ENCODE data around the gene TUT7.
"Not testable (repeated sequence)": the region's sequence is repeated elsewhere in the genome, so short reads cannot be mapped to it uniquely, and the experiment has no call there.

TUT7 gene

GRCh38 chr9:86350006-86350760 lies 4.0 kb downstream of the TUT7 start:
- DNase-seq (ENCODE audit: low read depth in 1 of 2, low spot score in 1 of 2), result no peak

GRCh38 chr9:86349271-86349670 lies 4.9 kb downstream of the TUT7 start:
- no peak for DNase-seq (ENCODE audit: low read depth in 1 of 2, low spot score in 1 of 2)

GRCh38 chr9:86347991-86348390 lies 6.2 kb downstream of the TUT7 start:
- DNase-seq (ENCODE audit: low read depth in 1 of 2, low spot score in 1 of 2), result no peak

GRCh38 chr9:86344818-86345217 lies 9.4 kb downstream of the TUT7 start:
- no peak for DNase-seq (ENCODE audit: low read depth in 1 of 2, low spot score in 1 of 2)

GRCh38 chr9:86342269-86342668 lies 11.9 kb downstream of the TUT7 start:
- no peak for DNase-seq (ENCODE audit: low read depth in 1 of 2, low spot score in 1 of 2)

GRCh38 chr9:86341007-86341491 lies 13.2 kb downstream of the TUT7 start:
- no peak for DNase-seq (ENCODE audit: low read depth in 1 of 2, low spot score in 1 of 2)

DNA sequence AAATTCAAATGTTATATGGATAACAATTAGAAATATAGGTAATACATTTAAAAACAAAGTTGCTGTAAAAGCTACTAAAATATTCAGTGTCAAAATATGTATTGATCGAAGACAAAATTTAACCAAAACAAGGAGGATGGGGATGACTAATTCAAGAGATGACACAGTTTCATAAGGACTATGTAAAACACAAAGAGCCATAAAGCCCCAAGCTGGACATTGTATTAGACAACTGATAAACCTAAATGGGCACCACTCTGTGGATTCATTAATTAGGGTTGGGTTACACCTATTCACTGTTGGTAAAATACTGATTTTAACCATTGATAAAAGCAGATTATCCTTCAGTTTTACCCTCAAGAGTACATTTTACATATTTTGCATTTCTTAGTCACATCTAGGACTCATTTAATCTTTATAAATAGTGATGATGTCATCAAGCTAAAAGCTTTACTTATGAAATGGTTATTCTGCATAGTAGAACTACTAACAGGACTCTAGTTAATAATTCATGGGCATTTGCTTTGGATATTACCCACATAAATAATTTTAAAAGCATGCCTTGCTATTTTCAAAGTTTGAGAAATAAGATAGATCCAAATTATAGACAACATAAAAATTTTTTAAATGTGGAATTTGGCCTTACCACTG lies 13.7 kb downstream of the TUT7 start:
- no peak for DNase-seq (ENCODE audit: low read depth in 1 of 2, low spot score in 1 of 2)

- DNase-seq (ENCODE audit: low read depth in 1 of 2, low spot score in 1 of 2), result no peak
These were observed 16.6 kb downstream of the TUT7 start for GRCh38 chr9:86337469-86338108.

DNA sequence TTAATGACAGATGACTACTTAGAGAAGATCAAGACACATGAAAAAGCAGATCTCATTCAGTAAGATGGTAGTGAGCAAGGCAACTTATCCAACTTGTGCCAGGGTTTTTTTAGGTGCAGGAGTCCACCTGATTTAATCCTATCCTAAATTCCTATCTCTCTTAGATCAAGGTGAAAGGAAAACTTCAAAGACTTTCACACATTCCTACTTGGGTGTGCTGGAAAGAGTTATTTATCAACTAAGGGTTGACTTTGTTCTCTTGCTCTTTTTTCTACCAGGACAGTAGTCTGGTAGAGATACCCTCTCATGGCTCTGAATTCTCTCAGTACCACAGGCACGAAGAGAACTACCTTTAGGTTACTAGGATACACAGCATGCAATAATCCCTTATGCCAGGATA lies 18.2 kb downstream of the TUT7 start:
- no peak for DNase-seq (ENCODE audit: low read depth in 1 of 2, low spot score in 1 of 2)

DNA sequence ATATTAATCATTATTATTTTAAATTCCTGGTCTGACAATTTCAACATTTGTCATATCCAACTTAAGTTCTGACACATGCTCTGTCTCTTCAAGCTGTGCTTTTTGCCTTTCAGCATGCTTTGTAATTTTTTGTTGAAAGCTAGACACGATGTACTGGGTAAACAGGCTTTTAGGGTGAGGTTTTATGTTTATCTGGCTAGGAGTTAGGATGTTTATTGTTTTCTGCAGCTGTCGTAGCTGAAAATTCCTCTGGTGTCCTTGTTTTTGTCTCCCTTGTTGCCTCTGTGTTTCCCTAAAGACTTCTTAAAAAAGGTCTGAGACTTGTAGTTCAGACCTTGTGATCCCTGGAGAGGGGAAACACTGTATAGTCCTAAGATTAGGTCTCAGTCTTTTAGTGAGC lies 20.6 kb downstream of the TUT7 start:
- no peak for DNase-seq (ENCODE audit: low read depth in 1 of 2, low spot score in 1 of 2)

DNA sequence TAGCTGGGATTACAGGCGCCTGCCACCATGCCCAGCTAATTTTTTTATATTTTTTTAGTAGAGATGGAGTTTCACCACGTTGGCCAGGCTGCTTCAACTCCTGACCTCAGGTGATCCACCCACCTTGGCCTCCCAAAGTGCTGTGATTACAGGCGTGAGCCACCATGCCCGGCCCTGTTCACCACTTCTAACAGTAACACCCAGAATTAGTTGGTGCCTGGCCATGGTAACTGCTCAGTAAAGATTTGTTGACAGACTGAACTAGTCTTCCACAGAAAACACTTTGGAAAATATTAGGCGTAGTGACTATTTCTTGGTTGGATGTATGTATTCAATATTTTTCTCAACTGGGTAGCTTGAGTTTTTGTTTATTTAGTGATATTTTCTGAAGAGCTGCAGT lies 24.0 kb downstream of the TUT7 start:
- no peak for DNase-seq (ENCODE audit: low read depth in 1 of 2, low spot score in 1 of 2)

- DNase-seq (ENCODE audit: low read depth in 1 of 2, low spot score in 1 of 2), result no peak
These were observed 24.6 kb downstream of the TUT7 start for GRCh38 chr9:86329649-86330048.

DNA sequence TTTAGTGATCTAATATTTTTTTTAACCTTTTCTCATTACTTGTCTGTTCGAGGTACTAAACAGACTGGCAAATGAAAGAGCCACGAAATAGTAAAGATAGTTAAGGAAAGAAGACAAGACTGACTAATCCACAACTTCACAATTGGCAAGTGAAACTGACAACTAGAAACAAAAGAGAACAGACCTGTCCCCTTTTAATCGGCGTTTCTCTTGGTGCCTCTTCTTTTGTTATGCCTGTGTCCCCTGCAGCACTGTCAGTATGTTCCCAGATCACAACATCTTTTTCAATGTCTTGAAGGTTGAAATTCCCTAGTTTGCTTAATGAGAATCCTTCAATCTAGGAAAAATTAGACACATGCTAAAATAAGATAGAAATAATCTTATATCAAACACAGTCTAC lies 26.1 kb downstream of the TUT7 start:
- DNase-seq (ENCODE audit: low read depth in 1 of 2, low spot score in 1 of 2), result no peak

DNA sequence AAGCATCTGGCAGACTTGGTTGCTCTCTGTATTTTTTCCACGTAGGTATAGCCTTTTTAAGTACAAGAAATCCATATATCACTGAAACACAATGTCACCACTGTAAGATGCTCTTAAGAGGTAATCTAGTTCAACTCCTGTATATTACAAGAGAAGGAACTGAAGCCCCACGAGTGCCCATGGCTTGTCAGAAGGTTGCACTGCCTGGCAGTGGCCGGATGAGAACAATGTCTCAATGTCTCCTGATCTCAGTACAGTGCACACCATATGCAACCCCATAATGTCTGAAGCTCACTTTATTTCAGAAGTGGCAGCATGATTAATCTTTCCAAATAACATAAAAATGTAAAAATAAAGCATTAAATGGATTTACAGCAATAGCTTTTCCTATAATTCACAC lies 27.7 kb downstream of the TUT7 start:
- no peak for DNase-seq (ENCODE audit: low read depth in 1 of 2, low spot score in 1 of 2)

DNA sequence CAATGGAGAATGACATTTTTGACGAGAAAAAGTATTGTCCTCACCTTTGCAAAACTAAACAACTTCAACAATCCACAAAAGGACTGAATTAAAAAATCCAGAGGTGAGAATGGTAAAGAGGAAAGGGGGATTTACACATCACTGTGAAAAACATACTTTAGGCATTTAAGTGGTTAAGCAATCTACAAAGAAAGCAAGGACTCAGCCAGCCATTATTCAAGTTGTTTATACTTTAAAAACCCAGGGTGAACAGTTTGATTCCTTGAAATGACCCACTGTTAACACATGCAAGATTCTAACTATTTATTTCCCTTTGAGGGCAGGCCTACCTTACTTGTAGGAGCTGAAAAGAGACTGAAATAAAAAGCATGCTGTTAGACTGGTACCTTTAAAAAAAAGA lies 29.3 kb downstream of the TUT7 start:
- DNase-seq (ENCODE audit: low read depth in 1 of 2, low spot score in 1 of 2), result no peak

GRCh38 chr9:86324308-86324707 lies 29.9 kb downstream of the TUT7 start:
- DNase-seq (ENCODE audit: low read depth in 1 of 2, low spot score in 1 of 2), result no peak

DNA sequence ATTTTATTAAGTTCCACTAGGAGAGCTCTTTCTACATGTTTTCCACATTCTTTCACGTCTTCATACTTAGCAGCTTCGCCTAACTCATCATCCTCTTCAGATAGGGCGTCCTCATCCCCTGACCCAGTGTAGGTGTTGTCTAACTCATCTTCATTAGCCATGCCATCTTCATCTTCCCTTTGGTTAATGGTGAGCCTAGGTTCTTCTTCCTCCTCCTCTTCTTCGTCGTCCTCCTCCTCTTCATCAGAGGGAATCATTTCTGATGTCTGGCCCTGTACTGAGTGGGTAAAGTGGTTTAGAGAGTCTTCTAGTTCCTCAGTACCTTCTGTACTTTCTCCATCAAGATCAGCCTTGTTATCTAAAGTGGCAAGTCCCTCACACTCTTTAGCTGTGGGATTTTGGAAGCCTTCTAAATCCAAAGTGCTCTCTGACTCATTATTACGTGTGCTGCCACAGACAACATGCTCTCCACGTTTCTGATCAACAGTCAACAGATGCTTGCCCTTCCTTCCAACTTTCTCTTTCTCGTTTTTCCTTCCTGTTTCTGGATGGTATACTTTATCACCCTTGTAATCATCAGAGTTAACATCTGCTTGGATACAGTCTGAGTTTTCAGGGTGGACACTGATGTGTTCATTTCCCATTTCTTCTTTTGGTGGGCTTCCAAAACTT lies 31.1 kb downstream of the TUT7 start:
- DNase-seq (ENCODE audit: low read depth in 1 of 2, low spot score in 1 of 2), result no peak

DNA sequence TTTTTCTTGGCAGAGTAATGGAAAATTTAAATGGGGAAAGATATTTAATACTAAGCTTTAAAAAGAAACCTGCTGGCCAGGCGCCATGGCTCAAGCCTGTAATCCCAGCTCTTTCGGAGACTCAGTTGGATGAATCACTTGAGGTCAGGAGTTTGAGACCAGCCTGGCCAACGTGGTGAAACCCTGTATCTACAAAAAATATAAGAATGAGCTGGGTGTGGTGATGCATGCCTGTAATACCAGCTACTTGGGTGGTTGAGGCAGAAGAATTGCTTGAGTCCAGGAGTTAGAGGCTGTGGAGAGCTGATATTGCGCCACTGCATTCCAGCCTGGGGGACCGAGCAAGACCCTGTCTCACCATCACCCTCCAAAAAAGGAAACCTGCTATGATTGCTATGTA lies 32.8 kb downstream of the TUT7 start:
- DNase-seq (ENCODE audit: low read depth in 1 of 2, low spot score in 1 of 2), result no peak

GRCh38 chr9:86318187-86318586 lies 36.0 kb downstream of the TUT7 start:
- no peak for DNase-seq (ENCODE audit: low read depth in 1 of 2, low spot score in 1 of 2)

GRCh38 chr9:86315078-86315477 lies 39.1 kb downstream of the TUT7 start:
- no peak for DNase-seq (ENCODE audit: low read depth in 1 of 2, low spot score in 1 of 2)

DNA sequence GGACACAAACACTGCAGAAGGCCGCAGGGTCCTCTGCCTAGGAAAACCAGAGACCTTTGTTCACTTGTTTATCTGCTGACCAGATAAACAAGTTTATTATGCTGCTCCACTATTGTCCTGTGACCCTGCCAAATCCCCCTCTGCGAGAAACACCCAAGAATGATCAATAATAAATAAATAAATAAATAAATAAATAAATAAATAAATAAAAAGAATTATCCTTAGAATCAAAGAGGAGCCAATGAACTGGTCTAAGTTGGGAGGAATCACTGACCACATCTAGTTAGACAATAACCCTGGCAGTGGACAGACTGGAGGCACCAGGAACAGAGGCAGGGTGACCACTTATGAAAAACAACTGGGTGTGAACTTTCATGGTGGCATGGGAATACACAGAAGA lies 41.3 kb downstream of the TUT7 start:
- DNase-seq (ENCODE audit: low read depth in 1 of 2, low spot score in 1 of 2), result not testable (repeated sequence)

DNA sequence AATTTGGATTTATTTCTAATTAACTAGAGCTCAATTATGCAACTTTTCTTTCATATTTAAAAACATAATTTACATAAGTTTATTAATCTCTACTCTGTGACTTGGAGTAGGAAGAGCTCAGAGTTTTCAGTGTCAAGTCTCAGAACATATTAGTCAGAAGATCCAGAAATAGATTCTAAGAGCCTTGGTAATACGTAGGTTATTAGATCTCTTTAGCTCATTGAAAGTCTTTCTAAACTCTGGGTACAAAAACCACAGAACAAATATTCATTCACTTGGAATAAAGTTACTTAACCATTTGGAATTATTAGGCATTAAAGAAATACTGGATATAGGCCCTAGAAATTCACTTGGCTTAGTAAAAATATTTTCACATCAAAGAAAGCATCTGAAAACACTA lies 45.5 kb downstream of the TUT7 start:
- DNase-seq (ENCODE audit: low read depth in 1 of 2, low spot score in 1 of 2), result no peak
